A549 (cell line): ENCODE data around the gene TMTC1.

Experiments used
- BCL3 ChIP-seq: fragments of >200 bp; sonication (Bioruptor Twin); formaldehyde crosslinking; IDR thresholded peaks from 3 replicates; pipeline ENCODE4 v1.6.1; 2016
- CHD2 ChIP-seq: fragments of 150-350 bp; IDR thresholded peaks from 2 replicates; pipeline ENCODE4 v1.6.1; 2014; ENCODE audit warnings: low read length; ENCODE audit not compliant: partially characterized antibody
- CTCF ChIP-seq: fragments of >200 bp; sonication (Bioruptor Twin); formaldehyde crosslinking; IDR thresholded peaks from 3 replicates; pipeline ENCODE4 v1.5.1; 2016
- EHF ChIP-seq: fragments of 250-450 bp; sonication (Bioruptor Pico); IDR thresholded peaks from 2 replicates; pipeline ENCODE4 v1.5.0; 2020; ENCODE audit warnings: mild to moderate bottlenecking
- EP300 ChIP-seq, 2 experiments: fragments of >200 bp; sonication (Bioruptor Twin); formaldehyde crosslinking; IDR thresholded peaks; 2 replicates in 1 of 2; 3 replicates in 1 of 2; pipeline ENCODE4 v1.6.1; 2016 to 2017
- HMGXB4 ChIP-seq: fragments of 250-450 bp; sonication (Bioruptor Pico); IDR thresholded peaks from 2 replicates; pipeline ENCODE4 v1.5.0; 2021; ENCODE audit warnings: mild to moderate bottlenecking, moderate library complexity, borderline replicate concordance
- MAFK ChIP-seq: fragments of 450-650 bp; IDR thresholded peaks from 2 replicates; pipeline ENCODE4 v1.6.1; 2014; ENCODE audit not compliant: partially characterized antibody
- POLR2A ChIP-seq: IDR thresholded peaks from 2 replicates; pipeline ENCODE4 v1.6.1; 2012; ENCODE audit warnings: mild to moderate bottlenecking, low read length
- POLR2AphosphoS2 ChIP-seq: conservative IDR thresholded peaks from 2 replicates; pipeline ENCODE4 v1.6.1; 2012; ENCODE audit warnings: low read length, improper control_type of control experiment, inconsistent platforms
- RAD21 ChIP-seq, 2 experiments: fragments of >200 bp in 1 of 2; sonication (Bioruptor Twin) in 1 of 2; formaldehyde crosslinking in 1 of 2; IDR thresholded peaks in 1 of 2; conservative IDR thresholded peaks in 1 of 2; 2 replicates in 1 of 2; 3 replicates in 1 of 2; pipeline ENCODE4 v1.6.1; 2012 to 2018; ENCODE audit warnings: inconsistent platforms in 1 of 2
- RARB ChIP-seq: fragments of 250-450 bp; sonication (Bioruptor Pico); IDR thresholded peaks from 2 replicates; pipeline ENCODE4 v1.8.0; 2021; ENCODE audit warnings: mild to moderate bottlenecking, moderate library complexity
- RFX5 ChIP-seq: fragments of 450-650 bp; IDR thresholded peaks from 2 replicates; pipeline ENCODE4 v1.7.1; 2014; ENCODE audit warnings: antibody characterized with exemption, mild to moderate bottlenecking, moderate library complexity
- RNF2 ChIP-seq: fragments of 200-600 bp; sonication (generic); IDR thresholded peaks from 2 replicates; pipeline ENCODE4 v1.6.1; 2016; ENCODE audit warnings: low read depth, mild to moderate bottlenecking, antibody characterized with exemption, moderate library complexity, borderline replicate concordance
- SREBF2 ChIP-seq: fragments of 450-650 bp; IDR thresholded peaks from 2 replicates; pipeline ENCODE4 v1.6.1; 2014; ENCODE audit warnings: mild to moderate bottlenecking, moderate library complexity

- TF ChIP-seq RNF2 (no peak), POLR2A (no peak), EHF (CRISPR knock-in tag) (no peak), SREBF2 (no peak), CHD2 (no peak), CTCF (no peak), HMGXB4 (no peak), RFX5 (no peak), EP300 (IDR thresholded peaks at IDR 0.05) (no peak), MAFK (no peak), RAD21 (conservative IDR thresholded peaks at IDR 0.05 in 1 of 2, IDR thresholded peaks at IDR 0.05 in 1 of 2) (no peak), BCL3 (no peak), RARB (CRISPR knock-in tag) (no peak), POLR2AphosphoS2 (no peak)
Measured at GRCh38 chr12:29706311-29706710, 77.4 kb downstream of the TMTC1 start.
